Activated T-cell treated with anti-CD3 and anti-CD28 coated beads for 1 hour (primary cell): ENCODE data around the gene GRAMD1B.

Experiments used
- DNase-seq: peaks from one replicate; pipeline ENCODE4 v3.0.0-alpha.2; 2020; ENCODE audit warnings: low read depth

The GRAMD1B gene

GRCh38 chr11:123475469-123475868, 45.4 kb downstream of the GRAMD1B start:
- DNase-seq, result no peak

- no peak for DNase-seq
Measured at GRCh38 chr11:123477205-123477907, 47.3 kb downstream of the GRAMD1B start.

GRCh38 chr11:123478352-123478987, 48.4 kb downstream of the GRAMD1B start:
- DNase-seq, result no peak

- DNase-seq, result no peak
Measured at GRCh38 chr11:123479048-123479837, 49.2 kb downstream of the GRAMD1B start.

GRCh38 chr11:123480290-123480815, 50.3 kb downstream of the GRAMD1B start:
- DNase-seq, result no peak

GRCh38 chr11:123480882-123481281, 50.8 kb downstream of the GRAMD1B start:
- no peak for DNase-seq

- DNase-seq, result no peak
Measured at GRCh38 chr11:123481640-123482039, 51.6 kb downstream of the GRAMD1B start.

GRCh38 chr11:123482218-123482617, 52.1 kb downstream of the GRAMD1B start:
- DNase-seq, result no peak

GRCh38 chr11:123483058-123483457, 53.0 kb downstream of the GRAMD1B start:
- no peak for DNase-seq

- DNase-seq, result no peak
Measured at GRCh38 chr11:123483466-123483865, 53.4 kb downstream of the GRAMD1B start.

GRCh38 chr11:123484448-123484847, 54.4 kb downstream of the GRAMD1B start:
- no peak for DNase-seq

GRCh38 chr11:123487157-123487744, 57.2 kb downstream of the GRAMD1B start:
- no peak for DNase-seq

- DNase-seq, result no peak
Measured at GRCh38 chr11:123490527-123490926, 60.5 kb downstream of the GRAMD1B start.

- no peak for DNase-seq
Measured at GRCh38 chr11:123491241-123491640, 61.2 kb downstream of the GRAMD1B start.

GRCh38 chr11:123493349-123494063, 63.4 kb downstream of the GRAMD1B start:
- no peak for DNase-seq

GRCh38 chr11:123494195-123495050, 64.4 kb downstream of the GRAMD1B start:
- no peak for DNase-seq

- no peak for DNase-seq
Measured at GRCh38 chr11:123504401-123504800, 74.3 kb downstream of the GRAMD1B start.

- no peak for DNase-seq
Measured at GRCh38 chr11:123505546-123506299, 75.7 kb downstream of the GRAMD1B start.

GRCh38 chr11:123507043-123507442, 77.0 kb downstream of the GRAMD1B start:
- no peak for DNase-seq
